Measurements from ENCODE around the gene PAPLN.

GRCh38 chr14:73305499-73305898 lies 68.2 kb downstream of the PAPLN start:
- TF ChIP-seq CTCF (conservative IDR thresholded peaks at IDR 0.05) (no peak), EZH2 (IDR thresholded peaks at IDR 0.05; ENCODE audit: low read depth) (no peak)

All from PC-9 (cell line).